GM19035 (cell line): ENCODE measurements around the gene NLRP13.

Experiments
- ATAC-seq: cut with Tn5 transposase; IDR thresholded peaks from one replicate; pipeline ENCODE4 v1.9.1; 2021; ENCODE audit not compliant: unreplicated experiment

The NLRP13 gene

DNA sequence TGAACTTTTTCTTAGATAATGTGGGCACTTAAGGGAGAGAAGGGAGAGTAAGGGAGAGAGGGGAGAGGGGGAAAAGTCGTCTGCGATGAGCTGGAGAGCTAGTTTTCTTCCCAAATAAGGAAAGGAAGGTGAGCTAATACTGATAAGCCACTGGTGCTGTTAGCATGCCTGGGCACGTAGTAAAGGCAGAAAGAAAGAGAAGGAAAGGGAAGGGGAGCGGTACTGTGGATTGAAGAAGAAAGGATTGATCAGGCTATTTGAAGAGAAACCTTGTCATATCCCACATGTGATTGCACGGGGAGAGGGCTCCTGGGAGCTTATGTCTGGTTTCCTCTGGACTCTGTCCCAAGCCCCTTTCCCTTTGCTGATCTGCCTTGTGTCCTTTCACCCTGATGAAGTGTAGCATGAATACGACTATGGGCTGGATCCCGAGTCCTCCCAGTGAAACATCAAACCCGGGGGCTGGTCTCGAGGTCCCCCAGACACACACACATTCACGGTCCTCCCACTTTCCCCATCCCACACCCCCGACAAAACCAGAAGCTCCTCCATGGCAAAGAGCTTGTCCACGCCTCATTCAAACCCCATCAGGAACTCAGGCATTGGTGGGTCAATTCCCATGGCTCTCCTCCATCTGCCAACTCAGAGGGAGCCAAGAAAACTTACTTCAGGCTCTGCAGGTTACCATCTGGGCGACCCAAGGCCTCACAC lies 30.6 kb downstream of the NLRP13 start:
- no peak for ATAC-seq

DNA sequence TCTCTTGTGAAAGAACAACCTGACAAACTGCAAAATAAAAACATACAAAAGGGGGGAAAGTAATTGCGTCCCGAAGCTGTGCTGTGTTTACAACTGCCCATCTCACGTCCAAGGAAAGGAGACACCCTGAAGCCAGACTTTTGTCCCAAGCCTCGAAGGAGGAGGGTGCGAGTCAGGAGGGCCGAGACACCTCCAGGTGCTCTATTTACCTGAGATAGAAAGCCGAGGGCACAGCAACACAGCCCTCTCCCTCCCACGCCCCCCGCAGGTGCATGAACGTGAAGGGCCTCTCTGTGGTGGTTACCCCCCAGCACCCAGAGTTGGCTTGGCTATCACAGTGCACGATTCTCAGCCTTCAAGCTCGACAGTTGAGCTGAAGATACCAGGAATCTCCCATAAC lies 33.2 kb downstream of the NLRP13 start:
- ATAC-seq = no peak

GRCh38 chr19:55882626-55883025 lies 49.5 kb downstream of the NLRP13 start:
- ATAC-seq = no peak

GRCh38 chr19:55877211-55877610 lies 54.9 kb downstream of the NLRP13 start:
- ATAC-seq = no peak

GRCh38 chr19:55870736-55871135 lies 61.4 kb downstream of the NLRP13 start:
- ATAC-seq = no peak

GRCh38 chr19:55867101-55867500 lies 65.0 kb downstream of the NLRP13 start:
- no peak for ATAC-seq

DNA sequence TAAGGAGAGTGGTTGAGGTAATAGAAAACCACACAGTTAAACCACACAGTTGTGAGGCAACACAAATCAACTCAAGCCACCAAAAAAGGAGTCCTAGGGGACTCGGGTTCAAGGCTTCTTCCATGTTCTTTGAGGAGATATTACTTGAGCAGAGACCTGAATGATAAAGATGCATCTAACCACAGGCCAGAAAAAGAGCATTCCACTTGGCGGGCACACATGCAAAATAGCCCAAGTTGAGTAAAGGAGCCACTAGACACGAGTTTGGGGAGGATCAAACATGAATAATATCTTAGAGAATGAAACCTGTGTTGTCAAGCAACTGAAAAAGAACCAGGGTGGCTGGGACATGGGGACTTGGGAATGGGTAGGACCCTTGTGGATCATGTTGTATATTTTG lies 65.6 kb downstream of the NLRP13 start:
- ATAC-seq = no peak

GRCh38 chr19:55858969-55859368 lies 73.2 kb downstream of the NLRP13 start:
- no peak for ATAC-seq

- ATAC-seq = no peak
Measured at GRCh38 chr19:55858401-55858800, 73.7 kb downstream of the NLRP13 start.

DNA sequence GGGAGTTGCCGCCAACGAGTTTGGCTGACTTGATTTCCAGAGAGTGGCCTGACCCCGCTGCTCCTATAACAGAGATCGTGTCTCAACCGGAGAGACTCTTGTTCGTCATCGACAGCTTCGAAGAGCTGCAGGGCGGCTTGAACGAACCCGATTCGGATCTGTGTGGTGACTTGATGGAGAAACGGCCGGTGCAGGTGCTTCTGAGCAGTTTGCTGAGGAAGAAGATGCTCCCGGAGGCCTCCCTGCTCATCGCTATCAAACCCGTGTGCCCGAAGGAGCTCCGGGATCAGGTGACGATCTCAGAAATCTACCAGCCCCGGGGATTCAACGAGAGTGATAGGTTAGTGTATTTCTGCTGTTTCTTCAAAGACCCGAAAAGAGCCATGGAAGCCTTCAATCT lies 74.2 kb downstream of the NLRP13 start:
- ATAC-seq = no peak

DNA sequence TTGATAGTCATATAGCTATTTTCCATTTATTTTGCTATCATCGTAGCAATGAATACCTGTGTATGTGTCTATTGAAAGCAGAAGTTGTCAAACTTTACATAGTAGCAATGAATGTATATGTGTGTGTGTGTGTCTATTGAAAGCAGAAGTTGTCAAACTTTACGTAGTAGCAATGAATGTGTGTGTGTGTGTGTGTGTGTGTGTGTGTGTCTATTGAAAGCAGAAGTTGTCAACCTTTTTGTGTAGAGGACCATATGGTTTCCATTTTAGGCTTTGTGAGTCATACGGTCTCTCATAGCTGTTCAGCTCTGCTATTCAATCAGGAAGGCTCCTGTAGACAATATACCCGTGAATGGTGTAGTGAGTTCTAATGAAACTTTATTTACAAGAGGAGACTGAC lies 75.0 kb downstream of the NLRP13 start:
- no peak for ATAC-seq

DNA sequence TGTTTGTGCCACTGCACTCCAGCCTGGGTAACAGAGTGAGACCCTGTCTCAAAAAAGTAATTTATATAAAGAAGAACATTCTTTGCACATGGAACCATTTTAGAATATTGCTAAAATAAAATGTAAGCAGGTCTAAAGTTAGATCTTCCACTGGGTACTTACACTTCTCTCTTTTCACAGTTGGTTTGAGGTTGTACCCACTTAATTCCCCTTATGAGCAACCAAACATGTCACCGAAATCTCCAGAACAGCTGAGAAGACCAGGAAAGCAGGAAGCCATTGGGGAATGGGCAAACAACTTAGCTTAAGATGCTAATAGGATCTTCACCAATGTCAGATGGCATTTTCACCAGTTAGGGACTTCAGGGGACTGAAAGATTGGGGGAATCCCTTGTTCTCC lies 77.0 kb downstream of the NLRP13 start:
- no peak for ATAC-seq
